K562 (cell line): ENCODE data around the gene RSPH3. TPM values are rescaled to one million over a fixed set of nuclear protein-coding genes. Genes with fewer than 3 reads are reported as not detected.

ENCODE experiments used
- ATAC-seq: fragments of 200-7000 bp; cut with Tn5 transposase; 3 replicates; pipeline ENCODE4 v1.9.1; 2020; ENCODE audit warnings: moderate library complexity
- BruUV-seq: library from RNA; stranded (reverse); fragments of 400-500 nt; replicated peaks from 2 replicates; lab custom pipeline; 2021; lab: Mats Ljungman, UMichigan
- CTCF ChIA-PET: fragments of 300-600 bp; formaldehyde crosslinking; extraction: SDS; loops from one replicate; lab custom pipeline; 2021; ENCODE audit warnings: low intra/inter-chr PET ratio; lab: Yijun Ruan, JAX
- POLR2A ChIA-PET: fragments of 300-600, 350-650 bp; sonication (Branson Sonifier 250); formaldehyde crosslinking; extraction: SDS; loops from one replicate; lab custom pipeline; 2021; ENCODE audit warnings: antibody characterized with exemption, inconsistent platforms; lab: Yijun Ruan, JAX
- DNase-seq, 4 experiments: peaks; one replicate each; pipeline versions ENCODE4 v3.0.0 to v3.0.0-alpha.2; 2011 to 2018; ENCODE audit warnings: low spot score in 3 of 4, mixed read lengths in 3 of 4; ENCODE audit errors: extremely low read depth in 1 of 4
- FAIRE-seq: peaks from 2 replicates; lab custom pipeline; 2011; peaks lifted over from hg19 to GRCh38; lab: Jason Lieb, UNC
- H2AFZ ChIP-seq: 2 replicates; pipeline ENCODE4 v1.6.0; 2011; ENCODE audit warnings: low read depth, low read length, control low read depth, inconsistent platforms
- H3K27ac ChIP-seq: fragments of 200-600 bp; 3 replicates; pipeline ENCODE4 v1.8.0; 2011; ENCODE audit warnings: low read depth, mild to moderate bottlenecking, control low read depth, inconsistent platforms, low read length, moderate library complexity, mixed read lengths; ENCODE audit errors: extremely low read depth
- H3K27me3 ChIP-seq, 2 experiments: fragments of 300-600 bp in 1 of 2; 2 replicates in 1 of 2; 3 replicates in 1 of 2; pipeline versions ENCODE4 v1.6.0 to v1.8.0; 2011; ENCODE audit warnings: inconsistent platforms in 2 of 2, low read length in 2 of 2, mild to moderate bottlenecking in 1 of 2, mixed read lengths in 1 of 2, moderate library complexity in 1 of 2; ENCODE audit not compliant: control insufficient read depth in 2 of 2, insufficient read depth in 2 of 2
- H3K36me3 ChIP-seq: fragments of 300-600 bp; 3 replicates; pipeline ENCODE4 v1.8.0; 2011; ENCODE audit warnings: mild to moderate bottlenecking, low read length, inconsistent platforms; ENCODE audit not compliant: control insufficient read depth, insufficient read depth
- H3K4me1 ChIP-seq, 2 experiments: fragments of 200-600 bp in 1 of 2; replicated peaks in 1 of 2; 2 replicates in 1 of 2; 3 replicates in 1 of 2; pipeline versions ENCODE4 v1.5.1 to v1.8.0; 2011; ENCODE audit warnings: inconsistent platforms in 2 of 2, low read length in 2 of 2, mild to moderate bottlenecking in 1 of 2, mixed read lengths in 1 of 2, moderate library complexity in 1 of 2; ENCODE audit not compliant: control insufficient read depth in 2 of 2, insufficient read depth in 2 of 2
- H3K4me2 ChIP-seq: 2 replicates; pipeline ENCODE4 v1.6.1; 2011; ENCODE audit warnings: low read length, control low read depth, inconsistent platforms, mixed read lengths; ENCODE audit not compliant: insufficient read depth
- H3K4me3 ChIP-seq: fragments of 200-600 bp; sonication (generic), shearing (Covaris generic); 2 replicates; pipeline ENCODE4 v1.5.1; 2016; ENCODE audit warnings: control low read depth, inconsistent platforms
- H3K79me2 ChIP-seq: fragments of 200-600 bp; 3 replicates; pipeline ENCODE4 v1.8.0; 2011; ENCODE audit warnings: low read length, inconsistent platforms; ENCODE audit not compliant: control insufficient read depth, insufficient read depth
- H3K9ac ChIP-seq, 2 experiments: 2 replicates each; pipeline versions ENCODE4 v1.6.0 to v1.6.1; 2011; ENCODE audit warnings: low read depth in 2 of 2, low read length in 2 of 2, control low read depth in 1 of 2, inconsistent platforms in 1 of 2, mild to moderate bottlenecking in 1 of 2, mixed read lengths in 1 of 2; ENCODE audit not compliant: insufficient read depth in 1 of 2
- H3K9me1 ChIP-seq: one replicate; pipeline ENCODE4 v1.6.0; 2011; ENCODE audit warnings: inconsistent platforms, mild to moderate bottlenecking, low read length, moderate library complexity; ENCODE audit not compliant: control insufficient read depth, insufficient read depth
- H3K9me3 ChIP-seq: replicated peaks from 2 replicates; pipeline ENCODE4 v1.5.1; 2011; ENCODE audit warnings: low read depth, low read length, inconsistent platforms; ENCODE audit not compliant: control insufficient read depth, insufficient read depth
- H4K20me1 ChIP-seq: replicated peaks from 2 replicates; pipeline ENCODE4 v1.6.1; 2011; ENCODE audit warnings: low read length, inconsistent platforms, mixed read lengths; ENCODE audit not compliant: control insufficient read depth, insufficient read depth
- ASH1L ChIP-seq: fragments of 450-650 bp; IDR thresholded peaks from 2 replicates; pipeline ENCODE4 v1.6.1; 2018; ENCODE audit warnings: borderline replicate concordance, mild to moderate bottlenecking, low read depth; ENCODE audit not compliant: partially characterized antibody
- CBX8 ChIP-seq: fragments of 200-600 bp; sonication (generic); IDR thresholded peaks from 2 replicates; pipeline ENCODE4 v1.6.1; 2012; ENCODE audit warnings: borderline replicate concordance, mixed run types, low read depth, mild to moderate bottlenecking, moderate library complexity, mixed read lengths, low read length, control low read depth, inconsistent platforms; ENCODE audit not compliant: poor library complexity, severe bottlenecking; ENCODE audit errors: extremely low read depth
- KDM5B ChIP-seq: fragments of 200-600 bp; sonication (generic); IDR thresholded peaks from 2 replicates; pipeline ENCODE4 v1.6.1; 2012; ENCODE audit warnings: low read depth, mild to moderate bottlenecking, moderate library complexity, low read length, control low read depth, inconsistent platforms; ENCODE audit not compliant: insufficient replicate concordance
- PTRF ChIP-seq: fragments of 450-650 bp; IDR thresholded peaks from 2 replicates; pipeline ENCODE4 v1.6.1; 2016; ENCODE audit warnings: mild to moderate bottlenecking, missing genetic modification characterization, missing compliant biosample characterization
- ZNF717 ChIP-seq: fragments of 250-450 bp; sonication (Bioruptor Pico); IDR thresholded peaks from 2 replicates; pipeline ENCODE4 v1.5.0; 2021
- WGBS: fragments of 100-300 bp; shearing (Covaris generic); methylation state at CpG from one replicate; pipeline ENCODE4 v1.1.6; 2016; ENCODE audit warnings: low coverage, mixed read lengths; ENCODE audit not compliant: insufficient coverage; ENCODE audit errors: missing lambda C conversion rate; 5-methylcytosine and 5-hydroxymethylcytosine counted together
- in situ Hi-C: fragments of 300-500 bp; cut with MboI; formaldehyde crosslinking; loops from 4 replicates; pipeline ENCODE4 v1.15.0; 2018; ENCODE audit warnings: inconsistent platforms, mixed read lengths
- intact Hi-C: fragments of 100-400 bp; cut with micrococcal nuclease; formaldehyde crosslinking; loops from 2 replicates; pipeline ENCODE4 v1.14.2; 2022
- polyA plus RNA-seq, 8 experiments: library from polyadenylated mRNA; depleted of rRNA in 4 of 8; stranded (reverse) in 5 of 8; unstranded in 3 of 8; fragments of >200 nt; fragmentation: Nextera tagmentation in 2 of 8; fragmentation: Illumina TruSeq in 1 of 8; extraction: Ambion mirVana in 2 of 8; extraction: Trizol in 1 of 8; gene quantifications; 2 replicates each; pipeline versions ENCODE4 v1.2.1 to v1.2.3, GENCODE V29; 2011 to 2014; ENCODE audit warnings: inconsistent platforms in 1 of 8, missing spikeins in 1 of 8
- total RNA-seq, 7 experiments: library from RNA; depleted of rRNA in 6 of 7; stranded (reverse); fragments of >200 nt in 6 of 7; fragmentation: Illumina TruSeq in 2 of 7; extraction: Trizol in 2 of 7; gene quantifications; 2 replicates each; pipeline versions ENCODE4 v1.2.1 to v1.2.3, GENCODE V29; 2011 to 2021; ENCODE audit warnings: low replicate concordance in 1 of 7
- TF ChIP-seq, protein P1 (sequence below), 2 experiments: IDR thresholded peaks; 2 replicates each; pipeline ENCODE4 v1.6.1; 2011; ENCODE audit warnings: borderline replicate concordance in 1 of 2, control low read depth in 1 of 2, low read depth in 1 of 2, low read length in 1 of 2, mild to moderate bottlenecking in 1 of 2, mixed read lengths in 1 of 2, moderate library complexity in 1 of 2; ENCODE audit not compliant: insufficient read depth in 1 of 2, insufficient read length in 1 of 2, poor library complexity in 1 of 2, severe bottlenecking in 1 of 2; ENCODE audit errors: extremely low read depth in 1 of 2
- TF ChIP-seq, protein P2 (sequence below): fragments of 250-450 bp; sonication (Bioruptor Pico); IDR thresholded peaks from 2 replicates; pipeline ENCODE4 v1.5.0; 2022; ENCODE audit warnings: mild to moderate bottlenecking

The RSPH3 gene
- total and polyA plus RNA-seq, 9 of the 15 experiments (the other 6 are each of a cell fraction or from before 2014, with no cell fraction given) = 0.52 to 2.9 (median 1.5) TPM

DNA sequence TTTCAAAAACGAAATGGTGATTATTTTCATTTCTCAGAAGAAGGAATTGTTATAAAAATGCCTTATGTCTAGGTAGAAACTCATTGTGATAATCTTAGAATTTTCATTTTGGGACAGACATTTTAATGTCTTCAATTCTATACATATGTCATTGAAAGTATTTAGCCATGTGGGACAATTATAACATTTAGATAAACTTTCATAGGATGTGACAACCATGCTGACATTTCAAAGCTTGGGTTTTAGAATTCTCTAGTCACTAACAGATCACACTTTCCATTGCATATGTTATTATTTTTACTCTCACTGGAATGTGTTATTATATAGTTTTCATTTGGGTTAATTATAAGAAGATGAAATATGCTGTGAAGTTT, 39.9 kb upstream of the RSPH3 start:
- ChIA-PET POLR2A (no interaction called here), CTCF (no interaction called here)
- no TSS peak for BruUV-seq
- no peak for ATAC-seq
- no peak for DNase-seq
- FAIRE-seq = no peak
- Histone ChIP-seq H3K79me2 (no peaks in the 10 kb centered on the region), H3K36me3 (no peaks in the 10 kb centered on the region), H3K27me3 (peaks cover 56 to 63% of the 10 kb centered on the region in 2 experiments), H3K27ac (no peak overlapping the region), H3K4me3 (no peak overlapping the region), H3K4me2 (no peak overlapping the region), H4K20me1 (no peaks in the 10 kb centered on the region), H2AFZ (no peak overlapping the region), H3K4me1 (peaks cover 0 to 4% of the 10 kb centered on the region in 2 experiments; a peak in 1 of 5 replicates), H3K9me3 (no peaks in the 10 kb centered on the region), H3K9me1 (no peaks in the 10 kb centered on the region), H3K9ac (no peak overlapping the region)
- in situ Hi-C loops = loop anchor here (5.0 kb wide), 1 partner anchor 62 kb away; no protein-coding TSS in a partner anchor
- intact Hi-C loops = loop anchor here (5.0 kb wide), 1 partner anchor 338 kb away; no protein-coding TSS in a partner anchor
- TF ChIP-seq KDM5B = no peak
- TF ChIP-seq ZNF717 (CRISPR knock-in tag) = no peak
- TF ChIP-seq, protein P1, sequence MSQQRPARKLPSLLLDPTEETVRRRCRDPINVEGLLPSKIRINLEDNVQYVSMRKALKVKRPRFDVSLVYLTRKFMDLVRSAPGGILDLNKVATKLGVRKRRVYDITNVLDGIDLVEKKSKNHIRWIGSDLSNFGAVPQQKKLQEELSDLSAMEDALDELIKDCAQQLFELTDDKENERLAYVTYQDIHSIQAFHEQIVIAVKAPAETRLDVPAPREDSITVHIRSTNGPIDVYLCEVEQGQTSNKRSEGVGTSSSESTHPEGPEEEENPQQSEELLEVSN (IDR thresholded peaks at IDR 0.05; ENCODE audit: borderline replicate concordance in 1 of 2, extremely low read depth in 1 of 2, insufficient read depth in 1 of 2, insufficient read length in 1 of 2, low read depth in 1 of 2, low read length in 1 of 2, poor library complexity in 1 of 2, severe bottlenecking in 1 of 2) = no peak
- TF ChIP-seq, protein P2, sequence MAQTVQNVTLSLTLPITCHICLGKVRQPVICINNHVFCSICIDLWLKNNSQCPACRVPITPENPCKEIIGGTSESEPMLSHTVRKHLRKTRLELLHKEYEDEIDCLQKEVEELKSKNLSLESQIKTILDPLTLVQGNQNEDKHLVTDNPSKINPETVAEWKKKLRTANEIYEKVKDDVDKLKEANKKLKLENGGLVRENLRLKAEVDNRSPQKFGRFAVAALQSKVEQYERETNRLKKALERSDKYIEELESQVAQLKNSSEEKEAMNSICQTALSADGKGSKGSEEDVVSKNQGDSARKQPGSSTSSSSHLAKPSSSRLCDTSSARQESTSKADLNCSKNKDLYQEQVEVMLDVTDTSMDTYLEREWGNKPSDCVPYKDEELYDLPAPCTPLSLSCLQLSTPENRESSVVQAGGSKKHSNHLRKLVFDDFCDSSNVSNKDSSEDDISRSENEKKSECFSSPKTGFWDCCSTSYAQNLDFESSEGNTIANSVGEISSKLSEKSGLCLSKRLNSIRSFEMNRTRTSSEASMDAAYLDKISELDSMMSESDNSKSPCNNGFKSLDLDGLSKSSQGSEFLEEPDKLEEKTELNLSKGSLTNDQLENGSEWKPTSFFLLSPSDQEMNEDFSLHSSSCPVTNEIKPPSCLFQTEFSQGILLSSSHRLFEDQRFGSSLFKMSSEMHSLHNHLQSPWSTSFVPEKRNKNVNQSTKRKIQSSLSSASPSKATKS (CRISPR knock-in tag) = no peak
- TF ChIP-seq ASH1L = no peak
- TF ChIP-seq CBX8 = peak; percentile 91
- no peak for TF ChIP-seq PTRF
- WGBS = 3% methylated on average over 1 of the region's 1 CpG
